NAMALWA (cell line): ENCODE data around the gene NFYC.

Experiments used
- DNase-seq: peaks from one replicate; pipeline ENCODE4 v3.0.0-alpha.2; 2015; ENCODE audit warnings: low spot score

NFYC gene

GRCh38 chr1:40783001-40783905, 91.7 kb downstream of the NFYC start, which contains the start of gene KCNQ4:
Gene KCNQ4, plus strand, starts transcription at chr1:40783787. Its CDS starts 307 bp downstream, at chr1:40784094.
- no peak for DNase-seq

- DNase-seq: no peak
Measured at GRCh38 chr1:40784141-40784770, 92.8 kb downstream of the NFYC start.

- DNase-seq: no peak
Measured at GRCh38 chr1:40784771-40785151, 93.3 kb downstream of the NFYC start.

- no peak for DNase-seq
Measured at GRCh38 chr1:40785446-40785845, 93.9 kb downstream of the NFYC start.

GRCh38 chr1:40786171-40786994, 94.9 kb downstream of the NFYC start:
- no peak for DNase-seq

- no peak for DNase-seq
Measured at GRCh38 chr1:40786995-40787705, 95.6 kb downstream of the NFYC start.

- no peak for DNase-seq
Measured at GRCh38 chr1:40787737-40788560, 96.4 kb downstream of the NFYC start.

GRCh38 chr1:40788561-40789341, 97.2 kb downstream of the NFYC start:
- DNase-seq: no peak

GRCh38 chr1:40789342-40789598, 97.8 kb downstream of the NFYC start:
- DNase-seq: no peak

- no peak for DNase-seq
Measured at GRCh38 chr1:40789661-40790430, 98.3 kb downstream of the NFYC start.

GRCh38 chr1:40792036-40792435, 100.5 kb downstream of the NFYC start:
- no peak for DNase-seq

GRCh38 chr1:40793617-40794016, 102.1 kb downstream of the NFYC start:
- DNase-seq: no peak

- DNase-seq: no peak
Measured at GRCh38 chr1:40794048-40794447, 102.5 kb downstream of the NFYC start.

- DNase-seq: no peak
Measured at GRCh38 chr1:40794974-40795715, 103.6 kb downstream of the NFYC start.

- no peak for DNase-seq
Measured at GRCh38 chr1:40795811-40796586, 104.5 kb downstream of the NFYC start.

- no peak for DNase-seq
Measured at GRCh38 chr1:40796939-40797667, 105.6 kb downstream of the NFYC start.

- no peak for DNase-seq
Measured at GRCh38 chr1:40797668-40798010, 106.1 kb downstream of the NFYC start.
